ENCODE data around the gene ITPK1. TPM values are rescaled to one million over a fixed set of nuclear protein-coding genes. Genes with fewer than 3 reads are reported as not detected.
"Not testable (repeated sequence)": the region's sequence is repeated elsewhere in the genome, so short reads cannot be mapped to it uniquely, and the experiment has no call there.

Gene ITPK1
- polyA plus RNA-seq, 4 donors, result 98.8 to 153 (median 138) TPM

DNA sequence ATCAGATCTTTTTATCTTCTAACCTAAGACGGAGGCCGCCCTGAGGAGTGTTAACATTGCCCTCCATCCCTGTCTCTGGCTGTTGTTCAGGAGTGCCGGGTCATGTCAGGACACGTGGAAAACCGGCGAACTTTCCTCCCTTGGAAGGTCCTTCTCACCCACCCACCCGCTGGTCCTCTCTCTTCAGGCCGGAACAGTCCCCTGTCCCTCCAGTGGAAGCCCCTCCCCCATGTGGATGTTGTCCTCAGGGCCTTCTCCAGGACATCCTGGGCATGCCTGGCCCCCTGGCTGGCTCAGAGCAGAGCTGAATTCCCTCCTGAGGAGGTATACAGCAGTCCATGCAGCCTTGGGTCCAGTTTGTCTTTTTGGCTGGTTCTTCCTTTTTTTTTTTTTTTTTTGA is 20.3 kb upstream of the ITPK1 start:
- no peak overlapping the region for H3K4me3 ChIP-seq (ENCODE audit: low read depth in 1 of 3, low read length in 3 of 3)
- H3K27me3 ChIP-seq (ENCODE audit: control insufficient read depth in 3 of 3, insufficient read depth in 3 of 3, low read length in 3 of 3), result no peaks in the 10 kb centered on the region
- FAIRE-seq (no peak), DNase-seq (no peak)
- H3K9me3 ChIP-seq (ENCODE audit: control insufficient read depth in 2 of 2, insufficient read depth in 1 of 2, low read depth in 1 of 2, low read length in 1 of 2), result no peaks in the 10 kb centered on the region
- no peak overlapping the region for H3K27ac ChIP-seq (ENCODE audit: low read depth in 1 of 3, low read length in 2 of 3)
- peaks cover 0 to 8% (median 0%) of the 10 kb centered on the region in 3 donors for H3K4me1 ChIP-seq (ENCODE audit: control insufficient read depth in 3 of 3, insufficient read depth in 2 of 3, low read depth in 1 of 3, low read length in 2 of 3)
- WGBS, 3 donors, result 65 to 75% (median 69%) methylated on average over 8 of the region's 8 CpGs
- H3K36me3 ChIP-seq (ENCODE audit: control insufficient read depth in 3 of 3, insufficient read depth in 2 of 3, low read depth in 1 of 3, low read length in 3 of 3), result no peaks in the 10 kb centered on the region

DNA sequence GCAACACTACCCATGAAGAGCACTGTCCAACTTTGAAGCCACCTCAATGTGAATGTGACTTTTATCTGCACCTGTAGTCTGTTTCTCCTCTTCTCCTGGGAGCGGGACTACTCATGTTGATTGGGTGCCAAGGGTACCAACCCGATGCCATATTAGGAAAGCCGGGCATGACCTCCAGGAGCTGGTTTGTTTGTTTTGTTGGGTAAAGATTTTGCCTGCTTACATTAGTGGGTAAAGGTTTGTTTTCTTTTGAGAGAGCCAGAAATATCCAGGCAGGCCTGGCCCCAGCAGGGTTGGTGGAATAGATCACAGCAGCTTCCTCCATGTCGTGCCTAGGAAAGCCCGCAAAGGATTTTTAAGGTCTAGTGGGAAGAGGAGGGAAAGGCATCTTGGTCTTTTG is 19.7 kb upstream of the ITPK1 start:
- Histone ChIP-seq H3K27ac (ENCODE audit: low read depth in 1 of 3, low read length in 2 of 3) (no peak overlapping the region), H3K4me1 (ENCODE audit: control insufficient read depth in 3 of 3, insufficient read depth in 2 of 3, low read depth in 1 of 3, low read length in 2 of 3) (peaks cover 0 to 8% (median 0%) of the 10 kb centered on the region in 3 donors), H3K27me3 (ENCODE audit: control insufficient read depth in 3 of 3, insufficient read depth in 3 of 3, low read length in 3 of 3) (no peaks in the 10 kb centered on the region), H3K4me3 (ENCODE audit: low read depth in 1 of 3, low read length in 3 of 3) (no peak overlapping the region), H3K36me3 (ENCODE audit: control insufficient read depth in 3 of 3, insufficient read depth in 2 of 3, low read depth in 1 of 3, low read length in 3 of 3) (no peaks in the 10 kb centered on the region), H3K9me3 (ENCODE audit: control insufficient read depth in 2 of 2, insufficient read depth in 1 of 2, low read depth in 1 of 2, low read length in 1 of 2) (no peaks in the 10 kb centered on the region)
- DNase-seq (no peak), FAIRE-seq (no peak)
- 47 to 76% (median 59%) methylated on average over 5 of the region's 5 CpGs for WGBS, 3 donors

DNA sequence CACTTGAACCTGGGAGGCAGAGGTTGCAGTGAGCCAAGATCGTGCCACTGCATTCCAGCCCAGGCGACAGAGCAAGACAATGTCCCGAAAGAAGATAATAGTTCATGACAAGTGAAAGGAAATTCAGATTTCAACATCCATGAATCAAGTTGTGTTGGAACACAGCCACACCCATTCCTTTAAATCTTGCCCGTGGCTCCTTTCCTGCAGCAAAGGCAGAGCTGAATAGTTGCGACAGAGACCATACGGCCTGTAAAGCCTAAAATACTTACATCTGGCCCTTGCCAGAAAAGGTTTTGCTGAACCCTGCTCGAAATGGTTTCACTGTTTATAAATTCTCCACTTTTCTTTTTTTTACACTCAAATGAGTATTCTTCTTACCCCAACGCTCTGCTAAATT is 17.7 kb upstream of the ITPK1 start:
- Histone ChIP-seq H3K36me3 (ENCODE audit: control insufficient read depth in 3 of 3, insufficient read depth in 2 of 3, low read depth in 1 of 3, low read length in 3 of 3) (no peaks in the 10 kb centered on the region), H3K4me3 (ENCODE audit: low read depth in 1 of 3, low read length in 3 of 3) (no peak overlapping the region), H3K9me3 (ENCODE audit: control insufficient read depth in 2 of 2, insufficient read depth in 1 of 2, low read depth in 1 of 2, low read length in 1 of 2) (no peaks in the 10 kb centered on the region), H3K27me3 (ENCODE audit: control insufficient read depth in 3 of 3, insufficient read depth in 3 of 3, low read length in 3 of 3) (no peaks in the 10 kb centered on the region), H3K4me1 (ENCODE audit: control insufficient read depth in 3 of 3, insufficient read depth in 2 of 3, low read depth in 1 of 3, low read length in 2 of 3) (peaks cover 0 to 6% (median 0%) of the 10 kb centered on the region in 3 donors), H3K27ac (ENCODE audit: low read depth in 1 of 3, low read length in 2 of 3) (peak overlapping the region in 1 of 3 donors; percentile 39)
- no peak for DNase-seq
- FAIRE-seq, result no peak
- 62 to 86% (median 79%) methylated on average over 8 of the region's 8 CpGs for WGBS, 3 donors

DNA sequence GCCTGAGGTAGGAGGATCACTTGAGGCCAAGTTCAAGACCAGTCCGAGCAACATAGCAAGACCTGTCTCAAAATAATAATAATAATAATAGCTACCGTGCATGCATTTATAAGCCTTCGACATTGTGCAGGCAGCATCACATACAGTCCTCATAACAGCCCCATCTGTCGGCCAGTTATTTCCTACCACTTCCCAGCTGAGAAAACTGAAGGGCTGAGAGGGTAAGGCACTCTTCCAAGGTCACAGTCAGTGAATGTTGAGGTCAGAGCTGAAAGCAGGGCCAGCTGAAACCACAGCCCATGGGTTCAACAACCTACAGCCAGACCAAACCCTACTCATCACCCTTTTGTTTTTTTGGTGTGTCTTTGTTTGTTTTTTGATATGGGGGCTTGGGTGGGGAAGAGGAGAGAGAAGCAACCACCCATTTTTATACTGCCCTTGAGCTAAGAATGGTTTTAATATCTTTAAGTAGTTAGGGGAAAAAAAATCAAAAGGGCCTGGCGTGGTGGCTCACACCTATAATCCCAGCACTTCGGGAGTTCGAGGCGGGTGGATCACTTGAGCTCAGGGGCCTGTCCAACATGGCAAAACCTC is 16.8 kb upstream of the ITPK1 start:
- Histone ChIP-seq H3K9me3 (ENCODE audit: control insufficient read depth in 2 of 2, insufficient read depth in 1 of 2, low read depth in 1 of 2, low read length in 1 of 2) (no peaks in the 10 kb centered on the region), H3K36me3 (ENCODE audit: control insufficient read depth in 3 of 3, insufficient read depth in 2 of 3, low read depth in 1 of 3, low read length in 3 of 3) (no peaks in the 10 kb centered on the region), H3K4me1 (ENCODE audit: control insufficient read depth in 3 of 3, insufficient read depth in 2 of 3, low read depth in 1 of 3, low read length in 2 of 3) (no peaks in the 10 kb centered on the region), H3K4me3 (ENCODE audit: low read depth in 1 of 3, low read length in 3 of 3) (no peak overlapping the region), H3K27ac (ENCODE audit: low read depth in 1 of 3, low read length in 2 of 3) (no peak overlapping the region), H3K27me3 (ENCODE audit: control insufficient read depth in 3 of 3, insufficient read depth in 3 of 3, low read length in 3 of 3) (no peaks in the 10 kb centered on the region)
- WGBS, 3 donors, result 63 to 68% (median 65%) methylated on average over 8 of the region's 8 CpGs
- peak; percentile 54 to 66 for DNase-seq
- no peak for FAIRE-seq

DNA sequence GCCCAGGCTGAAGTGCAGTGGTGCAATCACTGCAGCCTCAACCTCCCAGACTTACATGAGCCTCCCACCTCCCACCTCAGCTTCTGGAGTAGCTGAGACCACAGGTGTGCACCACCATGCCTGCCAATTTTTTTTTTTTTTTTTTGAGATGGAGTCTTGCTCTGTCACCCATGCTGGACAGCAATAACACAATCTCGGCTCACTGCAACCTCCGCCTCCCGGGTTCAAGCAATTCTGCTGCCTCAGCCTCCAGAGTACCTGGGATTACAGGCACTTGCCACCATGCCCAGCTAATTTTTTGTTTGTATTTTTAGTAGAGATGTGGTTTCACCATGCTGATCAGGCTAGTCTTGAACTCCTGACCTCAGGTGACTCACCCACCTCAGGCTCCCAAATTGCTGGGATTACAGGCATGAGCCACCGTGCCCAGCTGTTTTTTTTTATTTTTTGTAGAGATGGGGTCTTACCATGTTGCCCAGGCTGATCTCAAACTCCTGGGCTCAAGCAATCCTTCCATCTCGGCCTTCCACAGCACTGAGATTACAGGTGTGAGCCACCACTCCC is 15.6 kb upstream of the ITPK1 start:
- WGBS, 3 donors, result 74 to 83% (median 77%) methylated on average over 5 of the region's 5 CpGs
- DNase-seq; H3K36me3 ChIP-seq (ENCODE audit: control insufficient read depth in 3 of 3, insufficient read depth in 2 of 3, low read depth in 1 of 3, low read length in 3 of 3); H3K4me1 ChIP-seq (ENCODE audit: control insufficient read depth in 3 of 3, insufficient read depth in 2 of 3, low read depth in 1 of 3, low read length in 2 of 3); H3K27ac ChIP-seq (ENCODE audit: low read depth in 1 of 3, low read length in 2 of 3); FAIRE-seq; H3K9me3 ChIP-seq (ENCODE audit: control insufficient read depth in 2 of 2, insufficient read depth in 1 of 2, low read depth in 1 of 2, low read length in 1 of 2); H3K4me3 ChIP-seq (ENCODE audit: low read depth in 1 of 3, low read length in 3 of 3); H3K27me3 ChIP-seq (ENCODE audit: control insufficient read depth in 3 of 3, insufficient read depth in 3 of 3, low read length in 3 of 3): not testable (repeated sequence)

DNA sequence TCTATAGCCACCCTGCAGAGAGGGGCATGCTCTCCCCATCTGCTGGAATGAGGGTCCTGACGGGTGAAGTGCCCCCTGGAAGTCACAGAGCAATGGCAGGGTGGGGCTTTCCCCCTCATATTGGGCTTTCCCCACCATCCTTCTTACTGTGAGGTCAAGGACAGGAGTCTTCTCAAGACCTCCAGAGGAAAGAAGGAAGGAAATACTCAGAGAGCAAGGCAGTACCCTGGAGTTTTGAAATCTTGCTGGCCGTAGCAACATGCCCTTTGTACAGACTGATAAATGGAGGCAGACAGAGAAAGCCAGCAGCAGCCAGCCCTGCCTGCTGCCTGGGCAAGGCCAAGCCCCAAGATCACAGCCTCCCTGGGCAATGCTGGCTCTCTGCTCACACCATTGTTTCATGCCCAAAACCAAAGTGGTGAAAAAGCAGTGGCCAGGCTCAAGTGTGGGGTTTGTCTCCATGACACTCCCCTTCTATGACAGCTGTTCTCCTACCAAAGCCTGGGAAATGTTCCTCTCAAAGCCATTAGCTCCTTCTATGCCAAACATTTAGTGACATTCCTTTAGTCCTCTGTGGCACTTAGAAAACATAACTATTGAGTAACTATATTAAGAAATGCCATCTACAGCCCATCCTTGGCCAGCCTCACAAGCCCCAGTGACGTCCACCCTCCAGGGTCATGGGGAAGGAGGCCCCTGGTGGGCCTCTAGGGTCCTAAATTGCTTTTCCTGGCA is 13.2 kb upstream of the ITPK1 start:
- Histone ChIP-seq H3K36me3 (ENCODE audit: control insufficient read depth in 3 of 3, insufficient read depth in 2 of 3, low read depth in 1 of 3, low read length in 3 of 3) (no peaks in the 10 kb centered on the region), H3K4me1 (ENCODE audit: control insufficient read depth in 3 of 3, insufficient read depth in 2 of 3, low read depth in 1 of 3, low read length in 2 of 3) (no peaks in the 10 kb centered on the region), H3K27me3 (ENCODE audit: control insufficient read depth in 3 of 3, insufficient read depth in 3 of 3, low read length in 3 of 3) (no peaks in the 10 kb centered on the region), H3K27ac (ENCODE audit: low read depth in 1 of 3, low read length in 2 of 3) (no peak overlapping the region), H3K9me3 (ENCODE audit: control insufficient read depth in 2 of 2, insufficient read depth in 1 of 2, low read depth in 1 of 2, low read length in 1 of 2) (no peaks in the 10 kb centered on the region), H3K4me3 (ENCODE audit: low read depth in 1 of 3, low read length in 3 of 3) (no peak overlapping the region)
- no peak for FAIRE-seq
- no peak for DNase-seq
- WGBS, 3 donors, result 31 to 46% (median 45%) methylated on average over 3 of the region's 3 CpGs

DNA sequence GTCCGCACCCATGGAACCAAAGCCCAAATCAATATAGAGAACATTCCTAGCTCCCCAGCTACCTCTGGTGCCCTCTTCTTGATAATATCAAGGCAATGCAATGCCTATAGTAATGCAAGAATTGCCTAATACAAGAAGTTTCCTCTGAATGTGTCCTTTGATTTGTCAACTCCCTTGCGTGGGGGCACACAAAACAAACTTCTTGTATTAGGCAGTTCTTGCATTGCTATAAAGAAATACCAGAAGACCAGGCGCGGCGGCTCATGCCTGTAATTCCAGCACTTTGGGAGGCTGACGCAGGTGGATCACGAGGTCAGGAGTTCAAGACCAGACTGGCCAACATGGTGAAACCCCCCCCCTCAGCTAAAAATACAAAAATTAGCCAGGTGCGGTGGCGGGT is 10.4 kb upstream of the ITPK1 start:
- FAIRE-seq (no peak), DNase-seq (no peak)
- WGBS, 3 donors, result 90 to 94% (median 94%) methylated on average over 9 of the region's 9 CpGs
- Histone ChIP-seq H3K9me3 (ENCODE audit: control insufficient read depth in 2 of 2, insufficient read depth in 1 of 2, low read depth in 1 of 2, low read length in 1 of 2) (no peaks in the 10 kb centered on the region), H3K27me3 (ENCODE audit: control insufficient read depth in 3 of 3, insufficient read depth in 3 of 3, low read length in 3 of 3) (no peaks in the 10 kb centered on the region), H3K27ac (ENCODE audit: low read depth in 1 of 3, low read length in 2 of 3) (no peak overlapping the region), H3K4me1 (ENCODE audit: control insufficient read depth in 3 of 3, insufficient read depth in 2 of 3, low read depth in 1 of 3, low read length in 2 of 3) (peaks cover 0 to 3% (median 0%) of the 10 kb centered on the region in 3 donors), H3K4me3 (ENCODE audit: low read depth in 1 of 3, low read length in 3 of 3) (no peak overlapping the region), H3K36me3 (ENCODE audit: control insufficient read depth in 3 of 3, insufficient read depth in 2 of 3, low read depth in 1 of 3, low read length in 3 of 3) (no peaks in the 10 kb centered on the region)

DNA sequence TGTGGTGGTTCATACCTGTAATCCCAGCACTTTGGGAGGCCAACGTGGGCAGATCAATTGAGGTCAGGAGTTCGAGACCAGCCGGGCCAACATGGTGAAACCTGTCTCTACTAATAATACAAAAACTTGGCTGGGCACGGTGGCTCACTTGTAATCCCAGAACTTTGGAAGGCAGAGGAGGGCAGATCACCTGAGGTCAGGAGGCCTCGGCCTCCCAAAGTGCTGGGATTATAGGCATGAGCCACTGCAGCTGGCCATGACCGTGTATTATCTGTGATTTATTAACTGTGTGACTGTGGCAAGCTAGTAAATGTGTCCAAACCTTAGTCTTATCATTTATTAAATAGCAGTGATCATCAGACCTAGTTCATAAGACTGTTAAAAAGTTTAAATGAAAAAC is 7.1 kb upstream of the ITPK1 start:
- 61 to 83% (median 67%) methylated on average over 6 of the region's 6 CpGs for WGBS, 3 donors
- FAIRE-seq, result no peak

More for the DNA sequence above, 7.1 kb upstream of the ITPK1 start:
- no peaks in the 10 kb centered on the region for H3K36me3 ChIP-seq (ENCODE audit: control insufficient read depth in 3 of 3, insufficient read depth in 2 of 3, low read depth in 1 of 3, low read length in 3 of 3)
- peaks cover 0 to 3% (median 0%) of the 10 kb centered on the region in 3 donors for H3K4me1 ChIP-seq (ENCODE audit: control insufficient read depth in 3 of 3, insufficient read depth in 2 of 3, low read depth in 1 of 3, low read length in 2 of 3)
- DNase-seq, result no peak
- no peaks in the 10 kb centered on the region for H3K9me3 ChIP-seq (ENCODE audit: control insufficient read depth in 2 of 2, insufficient read depth in 1 of 2, low read depth in 1 of 2, low read length in 1 of 2)
- no peaks in the 10 kb centered on the region for H3K27me3 ChIP-seq (ENCODE audit: control insufficient read depth in 3 of 3, insufficient read depth in 3 of 3, low read length in 3 of 3)
- no peak overlapping the region for H3K4me3 ChIP-seq (ENCODE audit: low read depth in 1 of 3, low read length in 3 of 3)
- H3K27ac ChIP-seq (ENCODE audit: low read depth in 1 of 3, low read length in 2 of 3), result no peak overlapping the region

Measured in small intestine (tissue), 7 donors.